Natural killer cell (primary cell): ENCODE data around the gene CXXC5. TPM values are rescaled to one million over a fixed set of nuclear protein-coding genes. Genes with fewer than 3 reads are reported as not detected.
A peak's percentile ranks its signal among the peaks of the same experiment; 100 is the strongest.

Source experiments
- ATAC-seq, 3 donors: fragments of 150-1000 bp in 2 of 3; fragments of 200-7000 bp in 1 of 3; cut with Tn5 transposase; 1 replicate in 1 of 3; 2 replicates in 2 of 3; pipeline ENCODE4 v1.10.0; 2021; ENCODE audit warnings: mild to moderate bottlenecking in 2 of 3, moderate library complexity in 2 of 3
- DNase-seq, 2 donors: peaks; one replicate each; pipeline versions ENCODE4 v3.0.0 to v3.0.0-alpha.2; 2013 to 2021; ENCODE audit warnings: mixed read lengths in 1 of 2
- H3K27ac ChIP-seq: one replicate; pipeline ENCODE4 v1.5.1; 2013; ENCODE audit warnings: mild to moderate bottlenecking, low read length
- H3K27me3 ChIP-seq: one replicate; pipeline ENCODE4 v1.6.1; 2013; ENCODE audit warnings: low read length; ENCODE audit not compliant: control insufficient read depth, insufficient read depth
- H3K36me3 ChIP-seq: one replicate; pipeline ENCODE4 v1.6.1; 2013; ENCODE audit warnings: low read length; ENCODE audit not compliant: control insufficient read depth, insufficient read depth
- H3K4me1 ChIP-seq: one replicate; pipeline ENCODE4 v1.6.1; 2013; ENCODE audit warnings: low read length; ENCODE audit not compliant: control insufficient read depth, insufficient read depth
- H3K4me3 ChIP-seq: one replicate; pipeline ENCODE4 v1.5.1; 2013; ENCODE audit warnings: low read length
- H3K9me3 ChIP-seq: one replicate; pipeline ENCODE4 v1.6.1; 2013; ENCODE audit warnings: low read length; ENCODE audit not compliant: control insufficient read depth, insufficient read depth
- H3K27ac Mint-ChIP-seq, 2 donors: one replicate each; pipeline ENCODE4 v1.8.0; 2022; ENCODE audit warnings: mild to moderate bottlenecking in 2 of 2, mixed read lengths in 2 of 2, moderate library complexity in 1 of 2
- H3K27me3 Mint-ChIP-seq, 2 donors: one replicate each; pipeline ENCODE4 v1.8.0; 2022; ENCODE audit warnings: low read depth in 2 of 2, mixed read lengths in 2 of 2
- H3K36me3 Mint-ChIP-seq: one replicate; pipeline ENCODE4 v1.8.0; 2022; ENCODE audit warnings: mixed read lengths
- H3K4me1 Mint-ChIP-seq, 2 donors: one replicate each; pipeline ENCODE4 v1.8.0; 2022; ENCODE audit warnings: mixed read lengths in 2 of 2
- H3K4me3 Mint-ChIP-seq: one replicate; pipeline ENCODE4 v1.8.0; 2022; ENCODE audit warnings: mild to moderate bottlenecking, moderate library complexity, mixed read lengths
- H3K9me3 Mint-ChIP-seq, 2 donors: one replicate each; pipeline ENCODE4 v1.8.0; 2022; ENCODE audit warnings: mixed read lengths in 2 of 2
- WGBS: methylation state at CpG from one replicate; pipeline ENCODE4 v1.1.7; 2013; ENCODE audit warnings: missing lambda C conversion rate; ENCODE audit not compliant: insufficient coverage; 5-methylcytosine and 5-hydroxymethylcytosine counted together
- intact Hi-C: fragments of 100-400 bp; cut with micrococcal nuclease; formaldehyde crosslinking; loops from one replicate; pipeline ENCODE4 v1.14.2; 2022
- total RNA-seq, 4 donors: library from RNA; stranded (reverse); fragments of 120-200 nt in 1 of 4; gene quantifications; one replicate each; pipeline versions ENCODE4 v1.2.3 to v1.2.4, GENCODE V29; 2013 to 2022
- TF ChIP-seq, protein P1 (sequence below): fragments of 200-600 bp; IDR thresholded peaks from one replicate; pipeline ENCODE4 v1.8.0; 2022; ENCODE audit warnings: antibody characterized with exemption

Gene CXXC5
- total RNA-seq, 3 donors from 2014 or later (not counting 1 experiment from before 2014, with no cell fraction given), result 75.6 to 124 (median 84.8) TPM

DNA sequence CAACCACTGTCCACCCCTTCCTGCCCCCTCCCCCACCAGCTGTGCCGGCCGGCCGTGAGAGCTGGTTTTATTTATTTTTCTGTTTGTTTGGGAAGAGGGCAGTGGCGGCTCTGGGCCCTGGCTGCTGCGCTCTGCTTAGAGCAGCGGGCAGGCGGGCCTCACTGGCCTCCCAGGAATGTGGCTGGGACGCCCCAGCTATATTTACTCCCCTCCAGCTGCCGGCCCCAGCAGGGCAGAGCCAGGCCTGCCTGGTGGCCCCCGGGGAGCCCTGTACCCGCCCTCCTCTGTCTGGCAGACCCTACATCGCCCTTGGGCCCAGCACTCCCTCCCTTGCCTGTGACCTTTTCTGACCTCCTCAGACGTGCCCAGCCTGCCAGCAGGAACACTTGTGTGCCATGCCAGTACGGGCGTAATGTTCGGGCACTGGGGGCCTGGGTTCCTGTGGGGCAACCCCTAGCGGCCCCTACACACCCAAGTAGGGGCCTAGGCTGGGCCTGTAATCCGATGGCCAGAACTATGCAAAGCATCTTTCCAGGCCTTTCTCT is 7.7 kb downstream of the CXXC5 start:
- 45% methylated on average over 15 of the region's 18 CpGs for WGBS

GRCh38 chr5:139657363-139658321 is 9.5 kb downstream of the CXXC5 start:
- Mint-ChIP-seq H3K4me1 (peaks cover 79 to 91% of the 10 kb centered on the region in 2 donors), H3K27ac (peak overlapping the region; percentile 91 to 94), H3K27me3 (no peaks in the 10 kb centered on the region), H3K4me3 (peak overlapping the region; percentile 87), H3K36me3 (no peaks in the 10 kb centered on the region), H3K9me3 (no peaks in the 10 kb centered on the region)
- H3K36me3 ChIP-seq, result no peaks in the 10 kb centered on the region
- ATAC-seq, result peak in 1 of 3 donors; percentile 20
- intact Hi-C loops, result no loop called here
- H3K4me3 ChIP-seq, result no peak overlapping the region
- 17% methylated on average over 8 of the region's 12 CpGs for WGBS
- TF ChIP-seq, protein P1, sequence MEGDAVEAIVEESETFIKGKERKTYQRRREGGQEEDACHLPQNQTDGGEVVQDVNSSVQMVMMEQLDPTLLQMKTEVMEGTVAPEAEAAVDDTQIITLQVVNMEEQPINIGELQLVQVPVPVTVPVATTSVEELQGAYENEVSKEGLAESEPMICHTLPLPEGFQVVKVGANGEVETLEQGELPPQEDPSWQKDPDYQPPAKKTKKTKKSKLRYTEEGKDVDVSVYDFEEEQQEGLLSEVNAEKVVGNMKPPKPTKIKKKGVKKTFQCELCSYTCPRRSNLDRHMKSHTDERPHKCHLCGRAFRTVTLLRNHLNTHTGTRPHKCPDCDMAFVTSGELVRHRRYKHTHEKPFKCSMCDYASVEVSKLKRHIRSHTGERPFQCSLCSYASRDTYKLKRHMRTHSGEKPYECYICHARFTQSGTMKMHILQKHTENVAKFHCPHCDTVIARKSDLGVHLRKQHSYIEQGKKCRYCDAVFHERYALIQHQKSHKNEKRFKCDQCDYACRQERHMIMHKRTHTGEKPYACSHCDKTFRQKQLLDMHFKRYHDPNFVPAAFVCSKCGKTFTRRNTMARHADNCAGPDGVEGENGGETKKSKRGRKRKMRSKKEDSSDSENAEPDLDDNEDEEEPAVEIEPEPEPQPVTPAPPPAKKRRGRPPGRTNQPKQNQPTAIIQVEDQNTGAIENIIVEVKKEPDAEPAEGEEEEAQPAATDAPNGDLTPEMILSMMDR, result no peak
- H3K9me3 ChIP-seq, result no peaks in the 10 kb centered on the region
- peak overlapping the region; percentile 92 for H3K27ac ChIP-seq
- no peak for DNase-seq
- peaks cover 100% of the 10 kb centered on the region for H3K4me1 ChIP-seq
- no peaks in the 10 kb centered on the region for H3K27me3 ChIP-seq

More for the DNA sequence above, 7.7 kb downstream of the CXXC5 start:
- H3K4me1 ChIP-seq, result peaks cover 100% of the 10 kb centered on the region
- H3K36me3 ChIP-seq, result no peaks in the 10 kb centered on the region
- Mint-ChIP-seq H3K27ac (peak overlapping the region; percentile 91 to 94), H3K9me3 (no peaks in the 10 kb centered on the region), H3K4me3 (peak overlapping the region; percentile 87), H3K4me1 (peaks cover 76 to 93% of the 10 kb centered on the region in 2 donors), H3K27me3 (no peaks in the 10 kb centered on the region), H3K36me3 (no peaks in the 10 kb centered on the region)
- intact Hi-C loops, result no loop called here
- no peak for DNase-seq
- TF ChIP-seq, protein P1, result no peak
- no peak for ATAC-seq
- H3K27ac ChIP-seq, result peak overlapping the region; percentile 45
- H3K27me3 ChIP-seq, result no peaks in the 10 kb centered on the region
- no peaks in the 10 kb centered on the region for H3K9me3 ChIP-seq
- no peak overlapping the region for H3K4me3 ChIP-seq

DNA sequence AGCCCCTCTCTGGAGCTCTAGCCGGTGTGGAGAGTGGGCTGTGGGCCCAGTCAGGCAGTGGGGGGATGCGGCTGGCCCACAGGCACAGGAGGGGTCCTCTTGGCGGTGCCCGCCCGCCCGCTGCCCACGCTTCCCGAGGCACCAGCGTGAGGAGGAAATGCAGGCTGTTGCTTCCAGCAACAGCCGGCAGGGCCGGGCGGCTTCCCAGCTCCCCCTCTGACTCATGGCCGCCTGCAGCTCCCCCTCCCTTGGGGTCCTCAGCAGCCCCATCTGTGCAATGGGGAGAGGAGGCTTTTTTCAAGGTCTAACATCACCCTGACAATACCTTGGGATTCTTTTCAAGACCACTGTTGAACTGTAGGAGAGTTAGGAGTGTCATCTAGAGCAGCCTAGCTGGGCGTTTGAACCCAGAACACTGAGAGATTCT is 10.4 kb downstream of the CXXC5 start:
- H3K9me3 Mint-ChIP-seq, result no peaks in the 10 kb centered on the region
- Histone ChIP-seq H3K36me3 (no peaks in the 10 kb centered on the region), H3K27ac (peak overlapping the region; percentile 92), H3K4me3 (no peak overlapping the region), H3K4me1 (peaks cover 100% of the 10 kb centered on the region), H3K27me3 (no peaks in the 10 kb centered on the region), H3K9me3 (no peaks in the 10 kb centered on the region)
- H3K27ac Mint-ChIP-seq, result peak overlapping the region; percentile 91 to 94
- ATAC-seq, result peak in 1 of 3 donors; percentile 5
- peak overlapping the region; percentile 89 for H3K4me3 Mint-ChIP-seq
- no peaks in the 10 kb centered on the region for H3K27me3 Mint-ChIP-seq
- 19% methylated on average over 14 of the region's 14 CpGs for WGBS
- H3K4me1 Mint-ChIP-seq, result peaks cover 79 to 91% of the 10 kb centered on the region in 2 donors
- DNase-seq, result no peak
- TF ChIP-seq, protein P1, result no peak
- H3K36me3 Mint-ChIP-seq, result no peaks in the 10 kb centered on the region
- intact Hi-C loops, result no loop called here
